ENCODE measurements around the gene MAP2K6.
"Not testable (repeated sequence)": the region's sequence is repeated elsewhere in the genome, so short reads cannot be mapped to it uniquely, and the experiment has no call there.

The MAP2K6 gene

GRCh38 chr17:69473841-69474831 is 59.6 kb downstream of the MAP2K6 start:
- Histone ChIP-seq H3K27me3 (no peaks in the 10 kb centered on the region), H3K9me3 (no peaks in the 10 kb centered on the region), H3K36me3 (no peaks in the 10 kb centered on the region), H3K4me3 (ENCODE audit: low read depth, low read length) (no peak overlapping the region), H3K4me1 (no peaks in the 10 kb centered on the region)
- TF ChIP-seq CTCF (IDR thresholded peaks at IDR 0.05; ENCODE audit: low read depth, low read length) = no peak
- no peak for DNase-seq

GRCh38 chr17:69477204-69477902 is 62.9 kb downstream of the MAP2K6 start:
- Histone ChIP-seq H3K36me3 (no peaks in the 10 kb centered on the region), H3K9me3 (no peaks in the 10 kb centered on the region), H3K4me1 (no peaks in the 10 kb centered on the region), H3K4me3 (ENCODE audit: low read depth, low read length) (no peak overlapping the region), H3K27me3 (no peaks in the 10 kb centered on the region)
- no peak for TF ChIP-seq CTCF (IDR thresholded peaks at IDR 0.05; ENCODE audit: low read depth, low read length)
- no peak for DNase-seq

GRCh38 chr17:69477903-69478266 is 63.4 kb downstream of the MAP2K6 start:
- H3K36me3 ChIP-seq = no peaks in the 10 kb centered on the region
- TF ChIP-seq CTCF (IDR thresholded peaks at IDR 0.05; ENCODE audit: low read depth, low read length) = no peak
- no peaks in the 10 kb centered on the region for H3K27me3 ChIP-seq
- DNase-seq = no peak
- H3K4me3 ChIP-seq (ENCODE audit: low read depth, low read length) = no peak overlapping the region
- H3K4me1 ChIP-seq = no peaks in the 10 kb centered on the region
- H3K9me3 ChIP-seq = no peaks in the 10 kb centered on the region

- Histone ChIP-seq H3K9me3 (no peaks in the 10 kb centered on the region), H3K4me1 (no peaks in the 10 kb centered on the region), H3K4me3 (ENCODE audit: low read depth, low read length) (no peak overlapping the region), H3K27me3 (no peaks in the 10 kb centered on the region), H3K36me3 (no peaks in the 10 kb centered on the region)
- no peak for DNase-seq
- TF ChIP-seq CTCF (IDR thresholded peaks at IDR 0.05; ENCODE audit: low read depth, low read length) = no peak
Measured at GRCh38 chr17:69478916-69479315, 64.4 kb downstream of the MAP2K6 start.

- H3K4me3 ChIP-seq (ENCODE audit: low read depth, low read length); DNase-seq; H3K27me3 ChIP-seq; H3K36me3 ChIP-seq; H3K9me3 ChIP-seq; H3K4me1 ChIP-seq: not testable (repeated sequence)
Measured at GRCh38 chr17:69479756-69480155, 65.3 kb downstream of the MAP2K6 start.

- Histone ChIP-seq H3K4me3 (ENCODE audit: low read depth, low read length) (no peak overlapping the region), H3K9me3 (no peaks in the 10 kb centered on the region), H3K4me1 (no peaks in the 10 kb centered on the region), H3K27me3 (no peaks in the 10 kb centered on the region), H3K36me3 (no peaks in the 10 kb centered on the region)
- TF ChIP-seq CTCF (IDR thresholded peaks at IDR 0.05; ENCODE audit: low read depth, low read length) = no peak
- DNase-seq = no peak
Measured at GRCh38 chr17:69480245-69480644, 65.7 kb downstream of the MAP2K6 start.
